Stimulated activated CD4-positive, alpha-beta T cell treated with anti-CD3 and anti-CD28 coated beads, Interleukin-12 subunit alpha, Interleukin-12 subunit beta, amount 100 ng/mL, for 48 hours (primary cell): ENCODE measurements around the gene MSMO1.

Experiments
- DNase-seq, 3 donors: peaks; one replicate each; pipeline ENCODE4 v3.0.0-alpha.2; 2020; ENCODE audit warnings: low read depth in 2 of 3, low spot score in 1 of 3

Gene MSMO1

DNA sequence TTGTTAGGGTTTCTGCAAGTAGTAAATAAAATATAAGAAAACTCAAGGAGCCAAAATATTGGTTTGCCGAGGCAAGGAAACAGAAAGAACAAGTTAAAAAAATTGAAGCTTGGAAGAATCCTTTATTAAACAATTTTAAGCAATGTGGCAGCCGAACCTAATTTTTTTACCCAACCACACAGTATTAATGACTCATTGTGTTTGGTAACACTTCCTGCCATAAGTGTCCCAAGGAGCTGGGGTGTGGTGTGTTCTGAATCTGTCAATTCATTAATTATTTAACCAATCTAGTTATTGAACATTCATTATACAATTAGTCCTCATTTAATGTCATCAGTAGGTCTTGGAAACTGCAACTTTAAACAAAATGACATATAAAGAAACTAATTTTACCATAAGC, 32.0 kb downstream of the MSMO1 start:
- no peak for DNase-seq

DNA sequence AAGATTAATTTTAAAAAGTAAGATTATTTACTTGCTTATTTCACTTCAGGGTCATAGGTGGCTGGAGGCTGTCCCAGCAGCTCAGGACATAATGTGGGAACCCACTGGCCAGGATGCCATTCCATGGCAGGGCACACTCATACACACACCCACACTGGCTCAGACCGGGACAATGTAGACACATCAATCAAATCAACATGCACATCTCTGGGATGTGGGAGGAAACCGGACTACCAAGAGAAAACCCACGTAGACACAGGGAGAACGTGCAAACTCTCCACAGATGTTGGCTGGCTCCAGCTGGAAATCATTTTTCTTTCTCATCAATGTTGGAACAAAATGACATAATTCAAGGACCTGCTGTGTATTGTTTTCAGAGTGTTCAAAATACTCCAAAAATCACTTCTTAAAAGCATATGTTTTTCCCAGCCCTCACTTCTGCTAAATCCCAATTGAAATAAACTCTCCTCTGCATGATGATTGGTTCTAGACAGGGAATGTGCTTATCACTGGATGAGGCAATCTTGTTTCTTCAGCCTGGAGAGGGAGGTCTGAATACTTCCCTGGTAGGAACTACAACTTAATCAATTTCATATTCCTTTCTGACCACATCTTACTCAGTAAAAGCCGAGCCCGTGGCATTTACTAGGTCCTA, 32.7 kb downstream of the MSMO1 start:
- DNase-seq, result no peak

DNA sequence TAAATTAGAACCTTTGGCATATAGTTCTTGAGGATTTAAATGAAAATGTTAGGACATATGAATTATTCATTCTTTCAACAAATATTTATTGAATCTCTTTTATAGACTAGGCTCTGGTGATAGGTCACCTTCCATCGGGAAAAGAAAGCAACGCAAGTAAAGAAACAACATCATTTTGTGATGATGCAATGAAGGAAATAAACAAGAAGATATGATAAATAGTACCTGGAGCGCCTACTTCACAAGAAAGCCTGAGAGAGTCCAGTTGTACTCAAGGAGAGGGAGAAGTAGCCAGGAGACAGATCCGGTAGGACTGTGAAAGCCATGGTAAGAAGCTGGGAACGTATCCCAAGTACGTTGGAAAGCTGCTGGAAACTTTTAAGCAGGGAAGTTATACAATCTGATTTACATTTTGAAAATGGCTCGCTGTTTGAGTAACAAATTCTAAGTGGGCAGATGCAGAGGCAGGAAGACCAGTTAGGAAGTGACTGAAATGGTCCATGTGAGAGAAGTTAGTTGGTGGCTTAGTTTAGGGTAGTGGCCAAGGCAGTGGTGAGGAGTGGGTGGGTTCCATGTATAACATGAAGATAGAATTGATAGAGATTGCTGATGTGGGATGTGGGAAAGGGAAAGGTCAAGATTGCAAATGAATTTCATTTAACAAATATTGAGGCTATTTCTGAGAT, 33.7 kb downstream of the MSMO1 start:
- no peak for DNase-seq

GRCh38 chr4:165361810-165362209, 34.3 kb downstream of the MSMO1 start:
- no peak for DNase-seq

DNA sequence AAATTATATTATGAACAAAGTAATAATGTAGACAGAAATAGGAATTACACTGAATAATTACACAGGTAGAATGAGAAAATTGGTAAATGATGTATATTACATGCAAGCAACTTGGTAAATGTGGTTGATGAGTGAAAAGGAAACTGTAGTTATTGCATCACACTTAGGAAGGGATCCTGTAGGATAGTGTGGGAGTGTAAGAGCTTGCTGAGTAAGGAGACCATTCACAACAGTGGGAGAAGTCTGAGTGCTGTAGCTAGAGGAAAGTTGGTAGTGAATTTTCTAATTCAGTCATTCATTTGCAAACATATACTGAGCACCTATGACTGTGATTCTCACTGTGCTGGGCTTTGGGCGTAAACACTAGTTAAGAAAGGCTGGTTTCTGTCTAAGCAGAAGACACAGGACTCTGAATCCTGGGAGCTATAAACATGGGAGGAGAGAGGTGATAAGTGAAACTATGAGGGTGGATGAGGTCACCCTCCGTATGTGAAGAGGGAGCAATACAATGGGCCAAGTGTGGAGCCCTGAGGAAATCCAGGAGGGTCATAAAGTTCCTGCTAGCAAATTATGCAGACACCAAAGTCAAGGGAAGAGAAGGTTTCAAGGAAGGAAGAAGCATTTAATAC, 37.1 kb downstream of the MSMO1 start:
- no peak for DNase-seq

- DNase-seq, result no peak
Measured at GRCh38 chr4:165367040-165367439, 39.6 kb downstream of the MSMO1 start.

DNA sequence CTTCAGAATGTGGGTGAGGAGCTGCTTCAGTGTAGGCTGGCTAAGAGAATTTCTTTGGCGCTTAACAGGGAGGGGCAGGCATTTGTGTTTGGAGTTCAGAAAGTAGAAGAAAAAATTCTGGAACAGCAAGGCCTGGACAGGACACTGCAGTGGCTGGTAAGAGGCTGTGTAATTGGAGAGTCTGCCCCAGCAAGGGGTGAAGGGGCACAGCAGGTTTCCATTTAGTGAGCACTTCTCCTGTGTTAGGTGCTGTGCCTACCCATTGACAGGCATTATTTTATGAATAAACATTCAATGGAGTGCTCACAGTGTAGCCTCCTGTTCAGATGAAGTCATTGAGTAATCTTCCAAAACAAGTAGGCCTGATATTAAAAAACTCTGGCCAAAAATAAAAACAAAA, 40.6 kb downstream of the MSMO1 start:
- no peak for DNase-seq

DNA sequence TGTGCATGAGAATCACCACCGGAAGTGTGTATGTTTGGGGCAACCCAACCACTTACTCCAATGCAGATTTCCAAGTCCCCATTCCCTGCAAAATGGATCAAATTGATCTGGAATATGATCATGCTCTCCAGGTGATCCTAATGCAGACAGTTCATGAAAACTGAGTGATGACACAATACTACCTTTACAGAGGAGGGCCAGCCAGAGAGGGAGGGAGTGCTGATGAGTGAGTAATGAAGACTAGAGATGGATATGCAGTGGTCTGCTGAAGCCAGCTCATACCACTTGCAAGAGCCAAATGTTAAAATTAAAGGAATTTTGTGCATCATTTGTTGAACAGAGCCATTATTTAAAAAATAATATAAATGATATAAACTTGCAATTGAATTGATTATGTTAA, 41.1 kb downstream of the MSMO1 start:
- DNase-seq, result no peak

GRCh38 chr4:165369522-165369921, 42.1 kb downstream of the MSMO1 start:
- no peak for DNase-seq

GRCh38 chr4:165370530-165370929, 43.1 kb downstream of the MSMO1 start:
- no peak for DNase-seq

DNA sequence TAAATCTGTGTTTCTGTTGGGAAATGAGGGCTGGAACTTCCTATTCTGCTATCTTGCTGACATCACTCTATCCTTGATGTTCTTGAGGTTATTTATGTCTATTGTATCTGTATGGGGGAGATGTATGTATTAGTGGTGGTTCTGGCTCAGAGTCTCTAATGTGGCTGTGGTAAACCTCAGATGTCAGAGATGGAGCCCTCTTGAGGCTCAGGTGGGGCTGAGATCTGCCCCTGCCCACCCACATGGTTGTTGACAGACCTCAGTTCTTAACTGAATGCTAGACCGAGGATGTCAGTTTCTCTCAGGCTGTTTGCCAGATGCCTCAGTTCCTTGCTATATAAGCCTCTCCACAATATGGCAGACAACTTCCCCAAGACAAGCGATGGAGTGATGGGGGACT, 48.0 kb downstream of the MSMO1 start:
- DNase-seq, result no peak

DNA sequence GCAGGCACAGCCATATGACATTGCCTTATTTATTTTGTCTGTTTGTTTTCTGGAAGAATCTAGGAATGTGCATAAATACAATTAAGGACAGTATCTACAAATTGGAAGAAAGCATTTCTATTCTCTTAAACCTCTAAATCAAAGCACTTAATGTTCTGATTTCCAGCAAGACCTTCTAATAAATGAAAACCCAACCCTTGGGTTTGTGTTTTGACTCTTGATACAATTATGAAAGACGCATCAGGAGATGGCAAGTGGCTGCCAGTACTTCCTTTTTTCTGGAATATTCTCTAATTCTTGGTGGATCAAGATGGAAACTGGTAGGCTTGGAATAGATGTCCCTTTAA, 50.9 kb downstream of the MSMO1 start:
- no peak for DNase-seq

DNA sequence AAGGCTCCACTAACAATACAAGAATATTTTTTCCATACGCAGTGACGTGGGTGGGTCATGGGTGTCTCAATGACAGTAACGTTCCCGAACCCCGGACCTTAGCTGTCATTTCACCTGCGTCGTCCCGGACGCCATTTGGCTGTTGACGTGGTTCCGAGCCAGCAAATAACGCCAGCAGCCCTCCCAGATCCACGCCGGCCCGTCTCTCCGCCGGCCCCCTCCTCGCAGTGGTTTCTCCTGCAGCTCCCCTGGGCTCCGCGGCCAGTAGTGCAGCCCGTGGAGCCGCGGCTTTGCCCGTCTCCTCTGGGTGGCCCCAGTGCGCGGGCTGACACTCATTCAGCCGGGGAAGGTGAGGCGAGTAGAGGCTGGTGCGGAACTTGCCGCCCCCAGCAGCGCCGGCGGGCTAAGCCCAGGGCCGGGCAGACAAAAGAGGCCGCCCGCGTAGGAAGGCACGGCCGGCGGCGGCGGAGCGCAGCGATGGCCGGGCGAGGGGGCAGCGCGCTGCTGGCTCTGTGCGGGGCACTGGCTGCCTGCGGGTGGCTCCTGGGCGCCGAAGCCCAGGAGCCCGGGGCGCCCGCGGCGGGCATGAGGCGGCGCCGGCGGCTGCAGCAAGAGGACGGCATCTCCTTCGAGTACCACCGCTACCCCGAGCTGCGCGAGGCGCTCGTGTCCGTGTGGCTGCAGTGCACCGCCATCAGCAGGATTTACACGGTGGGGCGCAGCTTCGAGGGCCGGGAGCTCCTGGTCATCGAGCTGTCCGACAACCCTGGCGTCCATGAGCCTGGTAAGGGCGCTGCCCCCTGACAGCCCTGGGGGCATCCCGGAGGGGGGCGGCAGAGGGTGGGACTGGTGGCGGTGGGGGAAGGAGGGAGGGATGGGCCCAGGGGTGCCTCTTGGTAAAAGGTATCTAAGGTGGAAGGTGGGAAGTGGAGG, 51.5 kb downstream of the MSMO1 start, which contains the start of gene CPE:
Gene CPE, plus strand, starts transcription at position 264 of the 933 bp plus-strand sequence. Its CDS starts 214 bp downstream, at position 478.
- peak; percentile 37 to 55 (median 50) for DNase-seq

DNA sequence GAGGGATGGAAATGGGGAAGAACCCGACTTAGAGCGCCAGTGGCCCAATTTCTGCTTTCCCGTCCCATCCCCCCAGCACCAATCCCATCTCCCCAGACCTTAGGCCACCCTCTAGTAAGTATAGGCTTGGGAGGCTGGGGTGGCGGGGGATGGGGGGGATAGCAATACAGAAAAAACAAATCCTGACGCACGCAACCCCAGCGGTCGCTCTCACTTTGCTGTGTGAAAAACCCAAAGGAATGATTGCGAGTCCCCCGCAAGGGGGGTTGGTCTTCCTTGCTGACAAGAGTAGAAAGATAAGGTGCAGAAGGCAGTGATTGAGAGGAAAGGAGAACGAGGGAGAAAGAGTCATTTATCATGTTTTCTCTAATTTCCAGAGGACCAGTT, 52.2 kb downstream of the MSMO1 start:
- no peak for DNase-seq

DNA sequence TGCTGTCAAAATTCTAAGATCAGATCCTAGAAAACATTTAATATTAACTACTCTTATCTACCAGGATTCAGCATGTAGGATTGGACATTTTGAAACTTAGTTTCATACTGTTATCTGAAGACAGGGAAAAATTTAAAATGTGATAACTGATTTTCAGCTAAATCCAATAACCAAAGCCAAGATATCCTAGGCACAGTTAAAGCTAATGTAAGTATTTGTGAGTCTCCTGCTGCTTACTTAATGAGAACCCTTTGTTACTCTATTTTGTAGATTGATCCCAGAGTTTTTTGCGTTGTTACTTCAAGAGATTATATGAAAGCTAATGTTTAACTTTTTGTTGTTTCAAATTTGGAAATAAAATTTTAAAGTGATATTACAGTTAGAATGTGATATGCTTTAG, 53.3 kb downstream of the MSMO1 start:
- DNase-seq, result no peak

DNA sequence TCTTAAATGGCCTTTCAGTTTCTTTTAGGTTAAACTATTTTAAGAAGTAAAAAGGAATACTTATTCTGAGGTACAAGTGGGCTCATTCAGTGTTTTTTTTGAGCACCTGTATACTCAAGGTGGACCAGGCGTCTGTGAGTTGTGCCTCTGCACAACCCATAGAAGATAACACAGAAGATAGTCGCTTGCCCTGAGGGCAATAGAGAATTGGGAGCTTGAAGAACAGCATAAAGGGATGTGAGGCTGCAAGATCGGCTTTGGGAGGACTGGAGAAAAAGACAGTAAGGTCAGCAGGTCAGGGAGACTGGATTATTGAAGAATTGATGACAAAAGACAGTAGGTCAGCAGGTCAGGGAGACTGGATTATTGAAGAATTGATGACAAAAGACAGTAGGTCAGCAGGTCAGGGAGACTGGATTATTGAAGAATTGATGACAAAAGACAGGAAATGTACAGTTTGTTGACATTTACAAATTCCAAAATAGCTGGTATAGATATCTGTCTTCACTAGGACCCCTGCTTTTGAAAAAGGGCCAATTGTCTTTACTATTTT, 54.4 kb downstream of the MSMO1 start:
- DNase-seq, result no peak

DNA sequence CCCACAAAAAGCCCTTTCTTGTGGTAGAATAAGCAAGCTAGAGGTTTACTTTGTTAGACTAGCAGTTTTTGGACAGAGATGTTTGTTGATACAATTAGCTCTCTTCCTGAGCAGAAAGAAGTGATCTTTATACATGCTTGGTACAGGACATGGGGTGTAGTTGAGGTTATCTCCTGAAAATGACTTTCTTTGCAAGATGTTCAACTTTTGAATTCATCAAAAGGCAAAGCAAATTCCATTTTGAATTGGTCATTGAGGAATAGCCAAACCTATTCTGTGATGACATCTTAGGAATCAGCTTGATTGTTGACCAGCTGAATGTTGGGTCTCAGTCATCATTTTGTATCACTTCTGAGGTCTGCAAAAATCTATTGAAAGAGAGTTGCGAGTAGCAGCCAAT, 55.2 kb downstream of the MSMO1 start:
- no peak for DNase-seq

DNA sequence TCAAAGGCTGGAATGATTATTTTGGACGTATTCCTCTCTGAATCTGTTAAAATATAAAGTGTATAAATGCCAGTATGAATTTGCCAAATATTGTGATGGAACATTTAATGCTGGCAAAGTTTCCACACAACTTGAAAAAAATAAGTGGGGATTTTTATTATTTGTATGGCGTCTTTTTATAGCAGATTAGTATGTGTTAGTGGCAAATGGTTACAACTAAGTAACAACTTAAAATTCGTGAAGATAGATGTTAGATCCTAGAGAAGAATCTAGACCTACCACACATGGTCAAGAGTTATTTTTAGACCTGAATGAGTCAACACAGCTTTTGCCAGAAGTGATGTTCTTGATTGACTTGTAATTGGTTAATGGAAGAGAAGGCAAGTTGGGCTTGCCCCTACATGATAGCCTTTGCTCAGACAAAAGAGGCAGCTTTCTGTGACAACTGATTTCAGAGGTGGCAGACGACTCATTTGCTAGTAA, 56.2 kb downstream of the MSMO1 start:
- no peak for DNase-seq

GRCh38 chr4:165384186-165384585, 56.7 kb downstream of the MSMO1 start:
- no peak for DNase-seq

GRCh38 chr4:165384598-165384997, 57.1 kb downstream of the MSMO1 start:
- DNase-seq, result no peak

DNA sequence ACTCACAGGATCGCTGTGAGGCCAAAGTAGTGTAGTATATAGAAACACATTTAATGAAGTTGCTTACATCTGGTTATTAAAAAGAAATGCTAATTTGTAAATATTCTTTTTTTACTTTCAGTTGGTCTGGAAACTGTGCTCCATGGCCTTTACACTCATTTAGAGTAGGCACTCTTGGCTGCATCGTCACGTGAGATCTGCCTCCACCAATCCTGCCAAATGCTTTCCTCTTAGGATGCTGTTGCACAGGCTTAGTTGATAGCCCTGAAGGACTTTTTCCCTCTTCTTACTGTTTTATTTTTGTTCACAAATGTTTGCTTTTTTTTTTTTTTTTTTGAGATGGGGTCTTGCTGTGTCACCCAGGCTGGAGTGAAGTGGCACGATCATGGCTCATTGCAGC, 57.7 kb downstream of the MSMO1 start:
- DNase-seq, result no peak
